ENCODE data around the gene LIN7A. TPM values are rescaled to one million over a fixed set of nuclear protein-coding genes. Genes with fewer than 3 reads are reported as not detected.

The LIN7A gene
- polyA plus RNA-seq, 1 donor from 2014 or later, result 31.5 TPM

GRCh38 chr12:80958162-80958561 lies 20.4 kb upstream of the LIN7A start:
- H3K9me2 ChIP-seq (ENCODE audit: insufficient read depth, low read length), result no peaks in the 10 kb centered on the region
- H3K36me3 ChIP-seq (ENCODE audit: insufficient read depth, low read length), result no peaks in the 10 kb centered on the region
- H3K79me2 ChIP-seq (replicated peaks; ENCODE audit: insufficient read depth, low read length), result no peaks in the 10 kb centered on the region
- H3K9me3 ChIP-seq (ENCODE audit: low read length), result no peaks in the 10 kb centered on the region
- no peaks in the 10 kb centered on the region for H3K27me3 ChIP-seq (ENCODE audit: insufficient read depth, low read depth, low read length)
- H3K4me3 ChIP-seq (ENCODE audit: low read length), result no peak overlapping the region
- H4K20me1 ChIP-seq (ENCODE audit: insufficient read depth), result no peaks in the 10 kb centered on the region
- no peak overlapping the region for H3K9ac ChIP-seq (ENCODE audit: low read length)
- TF ChIP-seq SMC3 (conservative IDR thresholded peaks at IDR 0.05; ENCODE audit: poor library complexity), result no peak
- TF ChIP-seq EZH2 (IDR thresholded peaks at IDR 0.05; ENCODE audit: borderline replicate concordance, insufficient read depth, low read length, poor library complexity, severe bottlenecking), result no peak
- TF ChIP-seq EP300 (conservative IDR thresholded peaks at IDR 0.05; ENCODE audit: poor library complexity, severe bottlenecking), result no peak
- no peak for TF ChIP-seq CTCF (IDR thresholded peaks at IDR 0.05; ENCODE audit: poor library complexity, severe bottlenecking)
- TF ChIP-seq REST (IDR thresholded peaks at IDR 0.05; ENCODE audit: borderline replicate concordance), result no peak
- TF ChIP-seq TAF1 (IDR thresholded peaks at IDR 0.05; ENCODE audit: low read depth), result no peak
- no peak for TF ChIP-seq MXI1 (conservative IDR thresholded peaks at IDR 0.05; ENCODE audit: poor library complexity, severe bottlenecking)
- no peak for TF ChIP-seq POLR2AphosphoS5 (IDR thresholded peaks at IDR 0.05)
- TF ChIP-seq RAD21 (conservative IDR thresholded peaks at IDR 0.05), result no peak
- no peak overlapping the region for H3K4me2 ChIP-seq (ENCODE audit: low read length)
- no peaks in the 10 kb centered on the region for H3F3A ChIP-seq (ENCODE audit: insufficient read depth, low read length, poor library complexity, severe bottlenecking)
- H2AFZ ChIP-seq (ENCODE audit: low read depth, low read length), result no peak overlapping the region
- H3K27ac ChIP-seq (ENCODE audit: low read length), result no peak overlapping the region

- Histone ChIP-seq H3F3A (ENCODE audit: insufficient read depth, low read length, poor library complexity, severe bottlenecking) (no peaks in the 10 kb centered on the region), H3K9me2 (ENCODE audit: insufficient read depth, low read length) (no peaks in the 10 kb centered on the region), H3K79me2 (replicated peaks; ENCODE audit: insufficient read depth, low read length) (no peaks in the 10 kb centered on the region), H3K9me3 (ENCODE audit: low read length) (no peaks in the 10 kb centered on the region), H3K36me3 (ENCODE audit: insufficient read depth, low read length) (no peaks in the 10 kb centered on the region), H3K4me2 (ENCODE audit: low read length) (no peak overlapping the region), H4K20me1 (ENCODE audit: insufficient read depth) (no peaks in the 10 kb centered on the region), H3K9ac (ENCODE audit: low read length) (no peak overlapping the region), H3K27ac (ENCODE audit: low read length) (no peak overlapping the region), H3K4me3 (ENCODE audit: low read length) (no peak overlapping the region), H2AFZ (ENCODE audit: low read depth, low read length) (no peak overlapping the region), H3K27me3 (ENCODE audit: insufficient read depth, low read depth, low read length) (no peaks in the 10 kb centered on the region)
- no peak for TF ChIP-seq CTCF (IDR thresholded peaks at IDR 0.05; ENCODE audit: poor library complexity, severe bottlenecking)
These were observed 17.3 kb upstream of the LIN7A start for GRCh38 chr12:80954857-80955520.

Measured in neural cell (in vitro differentiated cells).